Ishikawa (cell line): ENCODE results near the gene ADAMTS1.

Source experiments
- CEBPB ChIP-seq: IDR thresholded peaks from 2 replicates; pipeline ENCODE4 v1.6.1; 2012
- FOXM1 ChIP-seq: IDR thresholded peaks from 2 replicates; pipeline ENCODE4 v1.6.1; 2012; ENCODE audit warnings: low read depth, borderline replicate concordance

DNA sequence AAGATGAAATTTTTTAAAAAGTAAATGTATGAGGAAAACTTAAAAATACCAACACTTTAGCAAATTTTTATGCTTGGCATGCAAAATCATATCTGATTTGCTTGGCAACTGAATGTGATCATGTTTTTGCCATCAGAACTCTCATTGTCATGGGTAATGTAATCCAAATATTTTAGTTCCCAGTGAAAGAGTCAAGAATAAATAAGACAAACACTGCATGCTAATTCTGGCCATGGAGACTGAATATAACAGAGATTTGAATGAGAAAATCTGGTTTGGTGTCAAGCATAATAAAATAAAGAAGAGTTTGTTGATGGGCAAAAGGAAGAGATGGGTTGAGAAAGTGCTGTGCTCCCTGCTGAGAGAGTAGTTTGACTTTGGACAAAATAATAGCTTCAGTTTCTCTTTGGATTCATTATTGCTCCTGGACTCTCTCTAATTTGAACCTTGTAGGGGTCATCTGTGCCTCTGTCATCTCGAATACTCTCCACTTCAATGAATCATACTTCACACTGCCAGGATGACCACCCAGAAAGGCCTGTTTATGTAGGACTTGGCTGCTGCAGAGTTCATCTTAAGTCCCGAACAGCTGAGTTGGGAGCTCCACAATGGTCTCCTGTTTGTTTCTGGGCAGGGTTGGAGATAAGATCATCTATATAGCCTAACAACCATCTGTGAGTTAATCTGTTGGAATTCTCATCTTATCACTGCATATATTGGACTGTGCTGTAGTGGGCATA lies 34.4 kb downstream of the ADAMTS1 start:
- TF ChIP-seq FOXM1 (no peak), CEBPB (no peak)
